Neural cell (in vitro differentiated cells): ENCODE measurements around the gene DCC. TPM values are rescaled to one million over a fixed set of nuclear protein-coding genes. Genes with fewer than 3 reads are reported as not detected.

Experiments
- H2AFZ ChIP-seq: fragments of 200-600, 300-800 bp; sonication (generic), shearing (Covaris generic); 2 replicates; pipeline ENCODE4 v1.6.0; 2014; ENCODE audit warnings: low read depth, mild to moderate bottlenecking, antibody characterized with exemption, low read length, moderate library complexity
- H3F3A ChIP-seq: fragments of 200-600 bp; shearing (Covaris generic); 2 replicates; pipeline ENCODE4 v1.6.1; 2016; ENCODE audit warnings: mild to moderate bottlenecking, moderate library complexity, mixed read lengths, antibody characterized with exemption, low read length; ENCODE audit not compliant: insufficient read depth, poor library complexity, severe bottlenecking
- H3K27ac ChIP-seq: fragments of 200-600, 300-800 bp; sonication (generic), shearing (Covaris generic); 2 replicates; pipeline ENCODE4 v1.5.1; 2014; ENCODE audit warnings: mild to moderate bottlenecking, low read length, moderate library complexity
- H3K27me3 ChIP-seq: fragments of 300-800, 200-600 bp; sonication (generic), shearing (Covaris generic); 2 replicates; pipeline ENCODE4 v1.6.0; 2014; ENCODE audit warnings: mild to moderate bottlenecking, low read depth, low read length, moderate library complexity; ENCODE audit not compliant: insufficient read depth
- H3K36me3 ChIP-seq: fragments of 300-800, 200-600 bp; sonication (generic), shearing (Covaris generic); 2 replicates; pipeline ENCODE4 v1.5.1; 2014; ENCODE audit warnings: mild to moderate bottlenecking, antibody characterized with exemption, low read length, moderate library complexity; ENCODE audit not compliant: insufficient read depth
- H3K4me2 ChIP-seq: fragments of 300-800, 200-600 bp; sonication (generic), shearing (Covaris generic); 2 replicates; pipeline ENCODE4 v1.6.0; 2014; ENCODE audit warnings: mild to moderate bottlenecking, low read length
- H3K4me3 ChIP-seq: fragments of 300-800, 200-600 bp; sonication (generic), shearing (Covaris generic); 2 replicates; pipeline ENCODE4 v1.5.1; 2014; ENCODE audit warnings: mild to moderate bottlenecking, low read length, moderate library complexity
- H3K79me2 ChIP-seq: fragments of 200-600 bp; shearing (Covaris generic); replicated peaks from 2 replicates; pipeline ENCODE4 v1.6.0; 2014; ENCODE audit warnings: mild to moderate bottlenecking, low read length, moderate library complexity; ENCODE audit not compliant: insufficient read depth
- H3K9ac ChIP-seq: fragments of 300-800, 200-600 bp; sonication (generic), shearing (Covaris generic); 2 replicates; pipeline ENCODE4 v1.6.1; 2016; ENCODE audit warnings: mild to moderate bottlenecking, low read length, mixed read lengths
- H3K9me2 ChIP-seq: fragments of 200-600 bp; shearing (Covaris generic); 2 replicates; pipeline ENCODE4 v1.6.1; 2016; ENCODE audit warnings: mild to moderate bottlenecking, low read length, mixed read lengths; ENCODE audit not compliant: insufficient read depth
- H3K9me3 ChIP-seq: fragments of 200-600, 300-800 bp; sonication (generic), shearing (Covaris generic); 2 replicates; pipeline ENCODE4 v1.6.1; 2016; ENCODE audit warnings: mild to moderate bottlenecking, mixed run types, low read length, moderate library complexity, mixed read lengths
- H4K20me1 ChIP-seq: fragments of 200-600 bp; shearing (Covaris generic); 2 replicates; pipeline ENCODE4 v1.6.1; 2016; ENCODE audit warnings: mild to moderate bottlenecking, mixed run types; ENCODE audit not compliant: insufficient read depth
- EP300 ChIP-seq: fragments of 450-650 bp; conservative IDR thresholded peaks from 2 replicates; pipeline ENCODE4 v1.6.1; 2014; ENCODE audit warnings: antibody characterized with exemption, mild to moderate bottlenecking, moderate library complexity; ENCODE audit not compliant: poor library complexity, severe bottlenecking
- EZH2 ChIP-seq: fragments of 200-600, 300-800 bp; shearing (Covaris generic), sonication (generic); IDR thresholded peaks from 2 replicates; pipeline ENCODE4 v1.6.1; 2014; ENCODE audit warnings: antibody characterized with exemption, low read length, borderline replicate concordance, mild to moderate bottlenecking; ENCODE audit not compliant: insufficient read depth, poor library complexity, severe bottlenecking
- MXI1 ChIP-seq: fragments of 450-650 bp; conservative IDR thresholded peaks from 2 replicates; pipeline ENCODE4 v1.6.1; 2014; ENCODE audit warnings: antibody characterized with exemption, mild to moderate bottlenecking; ENCODE audit not compliant: poor library complexity, severe bottlenecking
- POLR2AphosphoS5 ChIP-seq: IDR thresholded peaks from 2 replicates; pipeline ENCODE4 v1.6.1; 2012
- RAD21 ChIP-seq: fragments of 450-650 bp; conservative IDR thresholded peaks from 2 replicates; pipeline ENCODE4 v1.6.1; 2014; ENCODE audit warnings: antibody characterized with exemption, mild to moderate bottlenecking, moderate library complexity
- REST ChIP-seq: IDR thresholded peaks from 2 replicates; pipeline ENCODE4 v1.6.1; 2012; ENCODE audit warnings: borderline replicate concordance
- SMC3 ChIP-seq: fragments of 450-650 bp; conservative IDR thresholded peaks from 2 replicates; pipeline ENCODE4 v1.6.1; 2014; ENCODE audit warnings: antibody characterized with exemption, mild to moderate bottlenecking, moderate library complexity; ENCODE audit not compliant: poor library complexity
- TAF1 ChIP-seq: IDR thresholded peaks from 2 replicates; pipeline ENCODE4 v1.6.1; 2012; ENCODE audit warnings: low read depth
- polyA plus RNA-seq: library from polyadenylated mRNA; depleted of rRNA; stranded (reverse); fragments of >200 nt; gene quantifications from 2 replicates; pipeline ENCODE4 v1.2.3, GENCODE V29; 2014
- TF ChIP-seq, protein P1 (sequence below): fragments of 450-650 bp; IDR thresholded peaks from 2 replicates; pipeline ENCODE4 v1.5.1; 2014; ENCODE audit warnings: antibody characterized with exemption, mild to moderate bottlenecking, moderate library complexity; ENCODE audit not compliant: poor library complexity, severe bottlenecking

Gene DCC
- polyA plus RNA-seq, 1 donor from 2014 or later: 40.7 TPM

DNA sequence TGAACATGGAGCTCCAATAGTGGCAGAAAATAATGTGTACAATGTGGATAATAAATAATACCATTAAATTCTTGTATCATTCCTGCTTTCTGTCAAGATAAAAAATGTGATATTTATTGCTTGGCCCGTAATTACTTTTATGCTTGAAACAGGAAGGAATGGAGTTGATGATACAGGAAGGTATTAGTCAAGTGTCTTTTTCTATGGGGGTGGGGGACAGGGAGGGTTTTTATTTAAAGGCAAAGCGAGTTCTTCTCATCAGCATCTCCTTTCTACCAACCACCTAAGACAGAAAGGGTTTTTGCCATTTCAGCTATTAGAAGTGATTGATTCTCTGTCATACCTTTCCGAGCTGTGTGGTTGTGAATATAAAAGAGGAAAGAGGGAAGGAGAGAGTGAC is 135.3 kb downstream of the DCC start:
- no peak overlapping the region for H3K4me2 ChIP-seq
- H4K20me1 ChIP-seq: no peaks in the 10 kb centered on the region
- no peak overlapping the region for H3K4me3 ChIP-seq
- TF ChIP-seq POLR2AphosphoS5: no peak
- TF ChIP-seq EZH2: no peak
- no peak for TF ChIP-seq RAD21
- TF ChIP-seq, protein P1, sequence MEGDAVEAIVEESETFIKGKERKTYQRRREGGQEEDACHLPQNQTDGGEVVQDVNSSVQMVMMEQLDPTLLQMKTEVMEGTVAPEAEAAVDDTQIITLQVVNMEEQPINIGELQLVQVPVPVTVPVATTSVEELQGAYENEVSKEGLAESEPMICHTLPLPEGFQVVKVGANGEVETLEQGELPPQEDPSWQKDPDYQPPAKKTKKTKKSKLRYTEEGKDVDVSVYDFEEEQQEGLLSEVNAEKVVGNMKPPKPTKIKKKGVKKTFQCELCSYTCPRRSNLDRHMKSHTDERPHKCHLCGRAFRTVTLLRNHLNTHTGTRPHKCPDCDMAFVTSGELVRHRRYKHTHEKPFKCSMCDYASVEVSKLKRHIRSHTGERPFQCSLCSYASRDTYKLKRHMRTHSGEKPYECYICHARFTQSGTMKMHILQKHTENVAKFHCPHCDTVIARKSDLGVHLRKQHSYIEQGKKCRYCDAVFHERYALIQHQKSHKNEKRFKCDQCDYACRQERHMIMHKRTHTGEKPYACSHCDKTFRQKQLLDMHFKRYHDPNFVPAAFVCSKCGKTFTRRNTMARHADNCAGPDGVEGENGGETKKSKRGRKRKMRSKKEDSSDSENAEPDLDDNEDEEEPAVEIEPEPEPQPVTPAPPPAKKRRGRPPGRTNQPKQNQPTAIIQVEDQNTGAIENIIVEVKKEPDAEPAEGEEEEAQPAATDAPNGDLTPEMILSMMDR: no peak
- TF ChIP-seq EP300: no peak
- TF ChIP-seq MXI1: no peak
- TF ChIP-seq SMC3: no peak
- no peak for TF ChIP-seq REST
- no peak for TF ChIP-seq TAF1
- H2AFZ ChIP-seq: no peak overlapping the region
- H3K36me3 ChIP-seq: no peaks in the 10 kb centered on the region
- no peaks in the 10 kb centered on the region for H3K9me3 ChIP-seq
- H3K9me2 ChIP-seq: no peaks in the 10 kb centered on the region
- no peak overlapping the region for H3K9ac ChIP-seq
- H3K27ac ChIP-seq: peak overlapping the region; percentile 7
- peaks cover 3% of the 10 kb centered on the region for H3K79me2 ChIP-seq
- peaks cover 4% of the 10 kb centered on the region for H3F3A ChIP-seq
- H3K27me3 ChIP-seq: no peaks in the 10 kb centered on the region

DNA sequence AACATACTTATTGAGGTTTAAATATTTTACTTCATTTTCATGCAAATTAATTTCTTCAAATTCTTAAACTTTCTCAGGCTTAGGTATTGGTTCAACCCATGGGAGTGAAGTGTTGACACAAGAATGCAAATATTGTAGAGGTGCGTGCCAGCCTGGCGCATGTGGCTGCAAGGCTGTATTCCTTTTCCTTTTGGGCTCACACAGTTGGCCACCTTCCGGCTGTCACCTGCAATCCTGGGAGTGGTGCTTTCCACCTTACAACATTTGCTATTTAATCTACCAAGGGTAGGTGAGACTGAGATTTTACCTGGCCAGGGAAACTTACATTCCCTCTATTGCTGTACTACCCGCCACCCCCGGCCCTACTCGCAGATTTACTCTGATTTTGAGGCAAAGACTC is 141.1 kb downstream of the DCC start:
- Histone ChIP-seq H4K20me1 (no peaks in the 10 kb centered on the region), H3K9me2 (no peaks in the 10 kb centered on the region), H3F3A (no peaks in the 10 kb centered on the region), H3K79me2 (peaks cover 9% of the 10 kb centered on the region), H3K9ac (no peak overlapping the region), H2AFZ (no peak overlapping the region), H3K27me3 (no peaks in the 10 kb centered on the region), H3K9me3 (no peaks in the 10 kb centered on the region), H3K27ac (no peak overlapping the region), H3K36me3 (no peaks in the 10 kb centered on the region), H3K4me3 (no peak overlapping the region), H3K4me2 (no peak overlapping the region)
- TF ChIP-seq, protein P1: no peak
- no peak for TF ChIP-seq EP300
- no peak for TF ChIP-seq RAD21
- no peak for TF ChIP-seq SMC3
- no peak for TF ChIP-seq EZH2
- no peak for TF ChIP-seq POLR2AphosphoS5
- no peak for TF ChIP-seq REST
- TF ChIP-seq TAF1: no peak
- TF ChIP-seq MXI1: no peak
